ENCODE data around the gene PWWP2A.
A peak's percentile ranks its signal among the peaks of the same experiment; 100 is the strongest.
"Not testable (repeated sequence)": the region's sequence is repeated elsewhere in the genome, so short reads cannot be mapped to it uniquely, and the experiment has no call there.

The PWWP2A gene, protein sequence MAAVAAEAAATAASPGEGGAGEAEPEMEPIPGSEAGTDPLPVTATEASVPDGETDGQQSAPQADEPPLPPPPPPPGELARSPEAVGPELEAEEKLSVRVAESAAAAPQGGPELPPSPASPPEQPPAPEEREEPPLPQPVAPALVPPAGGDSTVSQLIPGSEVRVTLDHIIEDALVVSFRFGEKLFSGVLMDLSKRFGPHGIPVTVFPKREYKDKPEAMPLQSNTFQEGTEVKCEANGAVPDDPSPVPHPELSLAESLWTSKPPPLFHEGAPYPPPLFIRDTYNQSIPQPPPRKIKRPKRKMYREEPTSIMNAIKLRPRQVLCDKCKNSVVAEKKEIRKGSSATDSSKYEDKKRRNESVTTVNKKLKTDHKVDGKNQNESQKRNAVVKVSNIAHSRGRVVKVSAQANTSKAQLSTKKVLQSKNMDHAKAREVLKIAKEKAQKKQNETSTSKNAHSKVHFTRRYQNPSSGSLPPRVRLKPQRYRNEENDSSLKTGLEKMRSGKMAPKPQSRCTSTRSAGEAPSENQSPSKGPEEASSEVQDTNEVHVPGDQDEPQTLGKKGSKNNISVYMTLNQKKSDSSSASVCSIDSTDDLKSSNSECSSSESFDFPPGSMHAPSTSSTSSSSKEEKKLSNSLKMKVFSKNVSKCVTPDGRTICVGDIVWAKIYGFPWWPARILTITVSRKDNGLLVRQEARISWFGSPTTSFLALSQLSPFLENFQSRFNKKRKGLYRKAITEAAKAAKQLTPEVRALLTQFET

DNA sequence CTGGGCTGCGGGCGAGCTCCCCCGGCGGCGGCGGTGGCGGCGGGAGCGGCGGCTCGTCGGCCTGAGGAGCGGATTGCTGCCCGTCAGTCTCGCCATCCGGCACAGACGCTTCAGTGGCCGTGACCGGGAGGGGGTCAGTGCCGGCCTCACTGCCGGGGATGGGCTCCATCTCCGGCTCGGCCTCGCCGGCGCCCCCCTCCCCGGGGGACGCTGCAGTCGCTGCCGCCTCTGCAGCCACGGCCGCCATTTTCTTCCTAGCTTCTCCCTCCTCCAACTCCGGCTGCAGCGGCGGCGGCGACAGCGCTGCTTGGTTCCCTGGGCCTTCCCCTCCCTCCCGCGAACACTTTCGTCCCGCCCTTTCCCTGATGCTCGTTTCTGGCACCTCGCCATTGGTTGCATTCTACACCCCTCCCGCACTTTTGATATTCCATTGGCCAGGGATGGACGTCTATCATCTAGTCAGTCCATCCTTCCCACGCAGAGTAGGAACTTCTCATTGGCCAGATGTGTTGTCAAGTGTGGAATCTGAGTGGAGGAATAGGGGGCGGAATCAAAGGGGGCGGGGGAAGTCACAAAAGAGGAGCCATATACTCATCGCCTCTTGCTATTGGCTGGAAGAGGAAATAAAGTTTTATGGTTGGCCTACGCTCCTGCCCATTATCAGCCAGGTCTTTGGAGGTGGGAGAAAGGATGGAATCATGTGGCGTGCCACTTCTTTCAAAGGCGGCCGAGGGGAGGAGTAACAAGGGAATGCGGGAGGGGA is at the start of gene PWWP2A:
PWWP2A (minus strand) TSS at position 309 of the 763 bp plus-strand sequence; CDS start at position 247, 62 bp downstream.
- peak; percentile 96 for DNase-seq

DNA sequence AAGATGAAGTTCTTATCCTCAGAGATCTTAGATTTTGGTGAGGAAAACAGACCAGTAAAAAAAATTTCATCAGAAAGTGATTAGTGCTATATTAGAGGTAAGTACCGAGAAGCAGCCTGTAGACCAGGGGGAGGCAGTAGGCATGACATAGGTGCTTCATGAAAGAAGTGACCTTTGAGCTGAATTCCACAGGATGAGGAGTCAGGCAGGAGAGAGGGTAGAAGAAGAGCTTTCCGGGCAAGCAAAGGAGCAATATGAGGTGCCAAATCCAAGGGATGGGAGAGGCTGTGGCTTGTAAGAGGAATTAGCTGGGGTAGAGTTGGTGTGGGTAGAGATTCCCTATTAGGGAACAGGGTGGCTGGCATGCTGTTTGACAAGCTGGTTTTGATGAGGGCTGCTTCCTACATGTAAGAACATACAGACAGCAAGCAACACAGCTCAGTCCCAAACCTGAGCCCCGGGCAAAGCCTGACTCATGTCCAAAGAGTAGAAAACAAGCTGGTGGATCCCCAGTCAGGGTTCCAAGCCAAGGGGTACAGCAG is 48.4 kb upstream of the PWWP2A start:
- no peak for DNase-seq

DNA sequence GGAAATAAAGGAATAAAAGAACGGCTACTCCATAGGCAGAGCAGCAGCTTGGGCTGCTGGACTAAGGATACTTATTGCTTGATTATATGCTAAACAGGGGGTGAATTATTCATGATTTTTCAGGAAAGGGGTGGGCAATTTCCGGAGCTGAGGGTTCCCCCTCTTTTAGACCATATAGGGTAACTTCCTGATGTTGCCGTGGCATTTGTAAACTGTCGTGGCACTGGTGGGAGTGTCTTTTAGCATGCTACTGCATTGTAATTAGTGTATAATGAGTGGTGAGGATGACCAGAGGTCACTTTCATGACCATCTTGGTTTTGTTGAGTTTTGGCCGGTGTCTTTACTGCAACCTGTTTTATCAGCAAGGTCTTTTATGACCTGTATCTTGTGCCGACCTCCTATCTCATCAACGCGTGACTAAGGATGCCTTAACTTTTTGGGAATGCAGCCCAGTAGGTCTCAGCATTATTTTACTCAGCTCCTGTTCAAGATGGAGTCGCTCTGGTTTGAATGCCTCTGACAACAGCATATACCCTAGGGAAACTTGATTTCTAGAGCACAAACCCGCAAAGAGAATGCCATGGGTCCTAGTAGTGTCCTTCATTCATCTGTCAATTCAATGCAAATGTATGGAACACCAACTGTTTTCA is 47.8 kb upstream of the PWWP2A start:
- DNase-seq, result no peak

DNA sequence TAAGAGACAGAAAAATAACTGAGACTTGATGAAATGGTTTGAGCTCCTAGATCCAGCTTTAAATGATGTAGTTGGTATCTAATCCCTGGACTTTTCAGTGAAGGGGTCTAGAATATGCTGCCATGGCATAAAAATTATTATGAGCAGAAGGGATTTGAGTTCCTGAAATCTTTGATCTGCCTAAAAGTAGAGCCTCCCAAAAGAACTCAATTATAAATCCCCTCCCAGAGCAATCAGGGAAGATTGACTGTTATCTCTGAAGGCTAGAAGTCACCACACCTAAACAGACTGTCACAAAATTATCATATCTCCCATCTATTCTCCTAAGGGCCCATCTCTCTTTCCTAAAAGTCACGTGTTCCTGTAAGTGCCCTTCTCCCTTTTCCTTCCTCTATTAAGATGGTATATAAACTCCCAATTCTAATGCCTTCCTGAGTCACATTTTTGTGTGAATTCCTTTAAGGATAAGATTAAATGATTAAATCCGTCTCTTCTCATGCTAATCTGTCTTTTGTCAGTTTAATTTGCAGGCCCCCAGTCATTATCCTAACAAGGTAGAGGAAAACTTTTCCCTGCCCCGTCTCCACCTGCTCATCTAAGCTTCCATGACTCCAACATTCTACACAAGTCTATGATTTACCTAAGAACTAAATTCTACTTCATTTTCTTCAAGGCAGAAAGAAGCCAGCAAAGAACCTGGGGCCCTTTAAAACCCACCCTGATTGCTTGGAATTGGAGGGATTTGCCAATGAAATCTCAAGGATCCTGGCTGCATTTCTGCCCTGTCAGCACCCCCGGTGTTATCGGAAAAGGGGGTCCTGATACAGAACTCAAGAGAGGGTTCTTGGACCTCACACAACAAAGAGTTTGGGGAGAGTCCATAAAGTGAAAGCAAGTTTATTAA is 47.1 kb upstream of the PWWP2A start:
- peak; percentile 53 for DNase-seq

DNA sequence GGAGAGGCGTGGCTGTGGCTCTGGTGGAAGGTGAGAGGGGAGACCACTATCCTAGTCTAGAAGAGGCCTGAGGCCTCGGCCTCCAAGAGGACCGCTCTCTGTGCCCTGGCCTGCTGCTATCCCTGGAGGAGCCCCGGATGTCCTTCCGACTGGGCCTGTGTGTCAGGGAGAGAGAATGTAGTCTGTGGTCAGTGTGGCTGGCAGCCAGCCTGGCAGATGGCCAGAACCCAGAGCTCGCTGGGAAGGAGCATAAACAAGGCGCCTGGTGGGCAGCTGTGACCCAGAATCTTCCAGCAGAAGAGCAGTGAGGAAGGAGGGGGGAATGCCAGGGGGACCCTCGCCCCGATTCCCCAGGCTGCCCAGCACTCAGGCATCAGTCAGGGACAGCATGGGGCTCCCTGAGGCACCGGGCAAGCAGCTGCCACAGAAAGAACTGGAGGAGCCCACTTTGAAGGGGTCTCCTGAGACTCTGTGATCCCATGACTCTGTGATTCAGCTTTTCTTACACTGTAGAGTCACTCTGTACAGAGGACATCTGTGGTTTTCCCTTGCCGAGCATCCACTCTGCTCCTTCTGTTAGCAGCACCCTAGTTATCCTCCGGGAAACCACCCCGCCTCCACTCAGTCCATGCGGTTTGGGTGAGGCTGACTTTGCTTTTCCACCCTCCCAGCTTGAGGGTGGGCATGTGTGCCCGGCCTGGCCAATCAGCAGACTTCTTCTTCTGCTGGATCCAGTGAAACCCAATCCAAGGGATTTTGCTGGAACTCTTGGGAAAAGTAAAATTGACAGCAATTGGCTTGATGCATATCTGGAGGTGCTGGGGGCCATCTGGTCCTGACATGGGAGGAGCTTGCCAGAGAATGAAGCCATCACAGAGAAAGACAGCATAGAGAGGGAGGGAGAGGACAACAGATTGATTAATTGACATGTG is 46.2 kb upstream of the PWWP2A start:
- peak; percentile 95 for DNase-seq

DNA sequence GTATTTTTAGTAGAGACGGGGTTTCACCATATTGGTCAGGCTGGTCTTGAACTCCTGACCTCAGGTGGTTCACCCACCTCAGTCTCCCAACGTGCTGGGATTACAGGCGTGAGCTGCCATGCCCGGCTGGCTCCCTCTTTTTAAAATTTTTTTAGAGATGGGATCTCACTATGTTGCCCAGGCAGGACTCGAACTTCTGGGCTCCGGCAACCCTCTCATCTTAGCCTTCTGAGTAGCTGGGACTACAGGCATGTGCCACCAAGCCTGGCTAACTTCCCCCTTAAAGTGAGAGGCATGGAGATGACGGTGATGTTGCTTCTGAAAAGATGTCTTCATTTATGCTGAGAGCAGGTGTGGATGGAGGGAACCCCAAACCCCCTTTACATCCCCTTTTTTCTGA is 43.7 kb upstream of the PWWP2A start:
- DNase-seq, result no peak

DNA sequence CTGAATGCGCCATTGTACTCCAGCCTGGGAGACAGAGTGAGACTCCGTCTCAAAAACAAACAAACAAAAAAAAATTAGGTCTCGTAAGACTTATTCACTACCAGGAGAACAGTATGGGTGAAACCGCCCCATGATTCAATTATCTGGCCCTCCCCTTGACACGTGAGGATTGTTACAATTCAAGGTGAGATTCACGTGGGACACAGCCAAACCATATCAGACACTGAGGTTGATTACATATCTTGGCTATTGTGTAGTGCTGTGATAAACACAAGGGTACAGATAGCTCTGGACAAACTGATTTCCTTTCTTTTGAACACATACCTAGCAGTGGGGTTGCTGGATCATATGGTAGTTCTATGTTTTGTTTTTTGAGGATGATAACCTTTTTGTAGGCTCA is 42.4 kb upstream of the PWWP2A start:
- DNase-seq, result no peak

DNA sequence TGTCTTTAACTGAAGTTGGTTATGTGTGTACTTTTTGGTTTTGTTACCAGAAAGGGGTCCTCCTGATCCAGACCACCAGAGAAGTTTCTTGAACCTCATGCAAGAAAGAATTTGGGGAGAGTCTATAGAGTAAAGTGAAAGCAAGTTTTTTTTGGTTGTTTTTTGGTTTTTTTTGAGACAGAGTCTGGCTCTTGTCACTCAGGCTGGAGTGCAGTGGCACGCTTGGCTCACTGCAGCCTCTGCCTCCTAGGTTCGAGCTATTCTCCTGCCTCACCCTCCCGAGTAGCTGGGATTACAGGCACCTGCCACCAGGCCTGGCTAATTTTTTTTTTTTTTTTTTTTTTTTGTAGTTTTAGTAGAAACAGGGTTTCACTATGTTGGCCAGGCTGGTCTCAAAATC is 41.6 kb upstream of the PWWP2A start:
- not testable (repeated sequence) for DNase-seq

DNA sequence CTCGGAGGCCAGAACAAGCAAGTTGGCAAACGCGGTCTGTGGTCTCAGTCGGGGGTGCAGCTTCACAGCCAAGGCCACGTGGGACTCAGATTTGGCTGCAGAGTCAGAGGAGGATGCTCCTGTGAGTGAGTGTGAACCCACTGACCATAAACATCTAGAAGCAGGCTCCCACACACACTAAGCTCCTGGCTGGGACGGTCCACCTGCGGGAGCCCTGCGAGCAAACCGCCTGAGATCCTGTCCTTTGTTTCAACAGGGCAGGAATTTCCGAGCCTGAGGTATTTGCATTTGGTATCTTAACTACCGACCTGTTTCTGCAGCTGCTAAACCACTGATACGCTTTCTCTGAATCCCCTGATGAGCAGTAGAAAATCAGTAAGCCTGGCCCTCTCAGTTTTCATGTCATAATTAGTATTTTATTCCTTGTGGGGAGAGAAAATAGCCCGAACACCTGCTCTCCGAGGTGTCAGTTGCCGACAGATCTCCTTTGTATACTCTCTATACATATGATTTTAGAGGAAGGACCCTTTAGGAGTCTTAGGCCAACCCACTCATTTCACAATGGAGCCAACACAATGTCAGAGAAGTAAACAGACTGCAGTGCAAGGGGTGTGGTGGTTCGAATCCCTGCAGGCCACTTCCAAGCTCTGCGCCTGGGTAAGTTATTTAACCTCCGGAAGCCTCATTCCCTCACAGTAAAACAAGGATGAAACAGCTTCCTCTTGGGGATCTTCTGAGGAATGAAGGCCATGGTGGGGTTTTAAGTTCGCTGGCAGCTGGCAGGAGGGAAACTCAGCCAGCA is 40.9 kb upstream of the PWWP2A start:
- peak; percentile 74 for DNase-seq

DNA sequence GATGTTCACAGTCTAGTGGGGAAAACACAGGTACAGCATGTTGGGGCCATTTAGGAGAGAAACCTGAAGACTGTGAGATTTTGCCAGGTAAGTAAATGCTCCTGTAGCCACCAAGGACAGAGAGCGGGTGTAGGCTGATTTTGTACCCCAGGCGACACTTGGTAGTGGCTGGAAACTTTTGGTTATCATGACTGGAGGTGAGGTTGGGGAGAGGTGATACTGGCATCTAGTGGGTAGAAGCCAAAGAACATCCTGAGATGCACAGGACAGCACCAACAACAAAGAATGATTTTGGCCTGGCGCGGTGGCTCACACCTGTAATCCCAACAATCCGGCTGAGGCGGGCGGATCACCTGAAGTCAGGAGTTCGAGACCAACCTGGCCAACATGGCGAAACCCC is 38.8 kb upstream of the PWWP2A start:
- DNase-seq, result no peak

DNA sequence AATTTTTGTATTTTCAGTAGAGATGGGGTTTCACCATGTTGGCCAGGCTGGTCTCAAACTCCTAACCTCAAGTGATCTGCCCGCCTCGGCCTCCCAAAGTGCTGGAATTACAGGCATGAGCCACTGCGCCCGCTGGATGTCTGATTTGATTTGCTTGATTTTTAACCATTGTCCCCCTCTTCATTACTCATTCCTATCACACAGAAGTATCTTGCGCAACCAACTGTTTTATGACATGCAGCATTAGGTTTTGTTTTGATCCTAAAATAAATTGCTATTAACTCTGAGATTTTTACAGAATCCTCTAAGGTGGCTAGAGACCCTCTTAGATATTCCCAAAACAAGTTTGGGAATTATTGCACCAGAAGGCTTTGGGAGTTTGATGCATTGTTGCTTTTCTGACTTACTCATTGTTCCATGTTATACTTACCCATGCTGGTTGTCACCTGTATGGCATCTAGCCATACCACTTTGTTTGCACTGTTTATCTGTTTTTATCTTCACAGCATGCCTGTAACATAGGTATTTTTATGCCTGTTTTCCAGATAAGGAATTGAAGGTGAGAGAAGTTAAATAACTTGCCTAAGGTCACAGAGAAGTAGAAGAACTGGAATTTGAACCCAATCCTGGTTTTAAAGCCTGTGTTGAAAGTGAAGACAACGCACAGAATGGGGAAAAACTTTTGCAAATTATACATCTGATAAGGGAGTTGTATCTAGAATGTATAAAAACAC is 35.9 kb upstream of the PWWP2A start:
- no peak for DNase-seq

DNA sequence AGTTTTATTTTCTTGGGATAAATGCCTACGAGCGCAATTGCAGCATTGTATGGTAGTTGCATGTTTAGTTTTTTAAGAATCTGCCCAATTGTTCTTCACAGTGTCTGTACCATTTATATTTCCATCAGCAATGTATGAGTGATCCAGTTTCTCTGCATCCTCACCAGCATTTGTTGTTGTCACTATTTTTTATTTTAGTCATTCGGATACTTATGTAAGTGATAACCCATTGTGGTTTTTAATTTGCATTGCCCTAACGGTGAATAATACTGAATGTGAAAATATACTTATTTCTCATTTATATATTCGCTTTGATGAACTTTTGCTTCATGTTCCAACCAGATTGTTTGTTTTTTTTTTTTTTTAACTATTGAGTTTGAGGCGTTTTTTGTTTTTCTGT is 33.7 kb upstream of the PWWP2A start:
- no peak for DNase-seq

DNA sequence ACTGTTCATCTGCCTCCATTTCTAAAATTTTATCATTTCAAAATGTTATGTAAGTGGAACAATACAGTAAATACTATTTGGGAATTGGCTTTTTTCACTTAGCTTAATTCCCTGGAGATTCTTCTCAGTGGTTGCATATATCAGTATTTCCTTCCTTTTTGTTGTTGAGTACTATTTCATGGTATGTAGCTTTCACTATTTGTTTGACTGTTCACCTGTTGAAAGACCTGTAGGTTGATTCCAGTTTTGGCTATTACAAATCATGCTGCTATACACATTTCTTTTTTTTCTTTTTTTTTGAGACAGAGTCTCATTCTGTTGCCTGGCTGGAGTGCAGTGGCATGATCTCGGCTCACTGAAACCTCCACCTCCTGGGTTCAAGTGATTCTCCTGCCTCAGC is 33.0 kb upstream of the PWWP2A start:
- DNase-seq, result no peak

DNA sequence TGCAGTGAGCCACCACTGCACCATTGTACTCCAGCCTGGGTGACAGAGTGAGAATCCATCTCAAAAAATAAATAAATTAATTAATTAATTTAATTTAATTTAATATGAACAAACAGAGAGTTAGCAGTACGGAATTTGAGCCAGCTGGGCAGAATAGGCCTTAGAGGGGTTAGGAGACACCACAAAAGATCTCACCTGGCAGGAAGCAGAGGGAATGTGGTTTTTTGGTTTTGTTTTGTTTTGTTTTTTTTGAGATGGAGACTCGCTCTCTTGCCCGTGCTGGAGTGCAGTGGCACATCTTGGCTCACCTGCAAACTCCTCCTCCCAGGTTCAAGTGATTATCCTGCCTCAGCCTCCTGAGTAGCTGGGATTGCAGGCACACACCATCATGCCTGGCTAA is 31.8 kb upstream of the PWWP2A start:
- no peak for DNase-seq

DNA sequence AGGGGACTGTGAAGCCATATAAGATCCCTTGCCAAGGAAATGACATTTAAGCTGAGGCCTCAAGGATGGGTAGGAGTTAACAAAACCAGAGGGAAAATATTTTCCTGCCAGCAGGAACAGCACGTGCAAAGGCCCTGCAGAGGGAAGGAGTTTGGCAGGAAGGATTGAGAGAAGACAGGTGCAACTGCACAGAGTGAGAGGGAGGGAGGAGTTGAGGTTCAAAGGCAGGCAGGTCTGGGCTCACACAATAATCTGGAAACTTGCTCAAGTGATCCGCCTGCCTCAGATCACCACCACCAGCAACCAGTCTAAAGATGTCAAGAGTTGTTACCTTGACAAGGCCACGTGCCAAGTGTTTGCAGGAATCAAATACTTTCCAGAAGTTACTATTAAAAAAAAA is 31.1 kb upstream of the PWWP2A start:
- no peak for DNase-seq

DNA sequence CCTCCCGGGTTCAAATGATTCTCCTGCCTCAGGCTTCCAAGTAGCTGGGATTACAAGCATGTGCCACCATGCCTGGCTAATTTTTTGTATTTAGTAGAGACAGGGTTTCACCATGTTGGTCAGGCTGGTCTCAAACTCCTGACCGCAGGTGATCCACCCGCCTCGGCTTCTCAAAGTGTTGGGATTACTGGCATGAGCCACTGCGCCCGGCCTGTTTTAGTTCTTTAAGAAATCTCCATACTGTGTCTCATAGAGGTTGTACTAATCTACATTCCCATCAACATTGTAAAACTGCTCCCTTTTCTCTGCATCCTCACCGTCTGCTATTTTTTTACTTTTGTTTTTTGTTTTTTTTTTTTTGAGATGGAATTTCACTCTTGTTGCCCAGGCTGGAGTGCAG is 25.2 kb upstream of the PWWP2A start:
- not testable (repeated sequence) for DNase-seq

DNA sequence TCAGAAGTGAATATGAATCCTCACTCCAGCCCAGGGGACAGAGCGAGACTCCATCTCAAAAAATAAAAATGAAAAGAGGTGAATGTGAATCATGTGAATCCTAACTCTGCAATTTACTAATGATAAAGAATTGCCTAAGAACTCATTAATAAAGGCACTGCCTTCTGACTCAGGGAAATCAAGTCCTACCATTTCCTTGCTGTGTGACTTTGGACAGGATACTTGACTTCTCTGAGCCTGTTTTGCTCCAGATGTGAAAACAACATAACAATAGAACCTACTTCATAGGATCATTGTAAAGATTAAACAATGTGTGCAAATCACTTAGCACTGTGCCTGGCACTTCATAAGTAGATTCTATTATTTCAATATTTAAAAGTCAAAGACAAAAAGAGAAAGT is 15.1 kb upstream of the PWWP2A start:
- no peak for DNase-seq

DNA sequence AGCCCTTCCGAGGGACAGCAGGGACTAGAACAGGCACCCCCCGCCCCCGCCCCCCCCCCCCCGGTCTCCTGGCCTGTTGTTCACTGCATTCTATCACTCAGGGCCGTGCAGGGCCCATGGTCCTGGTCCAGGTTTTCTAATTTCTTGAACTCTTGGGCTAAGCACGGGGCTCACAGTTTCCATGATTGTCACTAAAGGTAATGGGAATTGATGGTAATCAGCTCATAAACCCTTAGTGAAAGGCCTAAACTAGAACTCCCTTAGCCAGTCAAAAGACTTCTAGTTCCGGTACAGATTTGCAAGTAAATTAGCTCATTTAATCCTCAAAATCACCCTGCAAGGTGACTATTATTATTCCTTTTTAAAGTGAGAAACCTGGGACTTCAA is 14.7 kb upstream of the PWWP2A start:
- no peak for DNase-seq
